Right atrium auricular region (tissue), 2 donors: ENCODE measurements around the gene FGF18. TPM values are rescaled to one million over a fixed set of nuclear protein-coding genes. Genes with fewer than 3 reads are reported as not detected.
A peak's percentile ranks its signal among the peaks of the same experiment; 100 is the strongest.

ENCODE experiments used
- DNase-seq: peaks from one replicate; pipeline ENCODE4 v3.0.0-alpha.2; 2019; ENCODE audit warnings: low spot score
- H3K27ac ChIP-seq, 2 donors: fragments of 200-600 bp; sonication (generic); 1 replicate in 1 of 2; 2 replicates in 1 of 2; pipeline ENCODE4 v1.5.1; 2016 to 2019
- H3K27me3 ChIP-seq, 2 donors: fragments of 200-600 bp; sonication (generic); one replicate each; pipeline versions ENCODE4 v1.5.1 to v1.6.0; 2017 to 2019
- H3K36me3 ChIP-seq: fragments of 200-600 bp; sonication (generic); one replicate; pipeline ENCODE4 v1.5.1; 2016
- H3K4me1 ChIP-seq, 2 donors: fragments of 200-600 bp; sonication (generic); one replicate each; pipeline versions ENCODE4 v1.5.1 to v1.6.0; 2017 to 2019
- H3K4me3 ChIP-seq, 2 donors: fragments of 200-600 bp; sonication (generic); 1 replicate in 1 of 2; 2 replicates in 1 of 2; pipeline ENCODE4 v1.5.1; 2017 to 2019; ENCODE audit warnings: mild to moderate bottlenecking in 1 of 2, moderate library complexity in 1 of 2
- H3K9me3 ChIP-seq, 2 donors: fragments of 200-600 bp; sonication (generic); one replicate each; pipeline ENCODE4 v1.5.1; 2019
- total RNA-seq, 2 donors: library from RNA; depleted of rRNA; stranded (reverse); fragments of >200 nt; gene quantifications; one replicate each; pipeline ENCODE4 v1.1.0, GENCODE V29; 2016
- TF ChIP-seq, protein P1 (sequence below), 2 donors: fragments of 200-600 bp; sonication (generic); IDR thresholded peaks; one replicate each; pipeline ENCODE4 v1.5.1; 2019; ENCODE audit warnings: antibody characterized with exemption in 2 of 2

Gene FGF18
- total RNA-seq, 2 donors from 2014 or later, result 2.2 to 2.7 TPM

DNA sequence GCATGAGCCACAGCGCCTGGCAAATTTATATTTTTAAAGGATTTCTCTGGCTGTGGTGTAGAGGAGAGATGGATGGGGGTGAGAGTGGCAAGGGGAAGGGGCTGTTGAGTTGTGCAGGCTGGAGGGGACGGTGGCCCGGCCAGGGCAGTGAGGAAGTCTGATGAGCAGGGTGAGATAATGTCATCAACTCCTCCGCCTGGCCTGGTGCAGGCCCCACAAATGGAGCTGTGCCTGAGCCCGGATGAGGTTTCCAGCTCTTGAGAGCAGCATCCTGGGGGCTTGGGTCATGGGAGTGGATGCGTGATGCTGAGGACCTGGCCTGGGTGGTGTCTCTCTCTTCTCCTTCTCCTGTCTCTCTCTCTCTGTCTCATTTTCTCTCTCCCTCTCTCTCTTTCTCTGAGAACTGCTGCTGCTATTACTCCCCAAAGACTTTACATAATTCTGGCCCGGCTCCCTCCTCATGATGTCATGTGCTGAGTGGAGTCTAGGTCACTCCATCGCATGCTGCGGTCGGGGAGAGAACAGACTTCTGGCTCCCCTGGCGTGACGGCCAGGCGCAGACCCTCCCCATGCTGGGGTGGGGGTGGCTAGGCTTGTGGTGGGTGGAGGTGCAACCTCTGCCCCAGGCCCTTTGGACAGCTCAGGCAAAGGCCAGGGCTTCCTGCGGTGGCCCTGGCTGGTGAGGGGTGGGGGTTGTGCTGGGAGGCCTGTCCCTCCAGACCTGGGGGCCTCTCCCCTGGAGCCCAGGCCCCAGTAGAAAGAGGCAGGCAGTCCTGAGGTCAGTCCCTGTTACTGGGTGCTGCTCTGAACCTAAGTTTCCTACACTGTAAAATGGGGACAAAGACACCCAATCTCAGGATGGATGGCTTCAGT, 26.4 kb downstream of the FGF18 start:
- H3K9me3 ChIP-seq, result no peaks in the 10 kb centered on the region
- peaks cover 0 to 26% of the 10 kb centered on the region in 2 donors for H3K4me1 ChIP-seq
- no peak overlapping the region for H3K4me3 ChIP-seq
- H3K27ac ChIP-seq, result peak overlapping the region in 1 of 2 donors; percentile 34
- H3K27me3 ChIP-seq, result no peaks in the 10 kb centered on the region
- H3K36me3 ChIP-seq, result no peaks in the 10 kb centered on the region
- DNase-seq, result peak; percentile 77
- TF ChIP-seq, protein P1, sequence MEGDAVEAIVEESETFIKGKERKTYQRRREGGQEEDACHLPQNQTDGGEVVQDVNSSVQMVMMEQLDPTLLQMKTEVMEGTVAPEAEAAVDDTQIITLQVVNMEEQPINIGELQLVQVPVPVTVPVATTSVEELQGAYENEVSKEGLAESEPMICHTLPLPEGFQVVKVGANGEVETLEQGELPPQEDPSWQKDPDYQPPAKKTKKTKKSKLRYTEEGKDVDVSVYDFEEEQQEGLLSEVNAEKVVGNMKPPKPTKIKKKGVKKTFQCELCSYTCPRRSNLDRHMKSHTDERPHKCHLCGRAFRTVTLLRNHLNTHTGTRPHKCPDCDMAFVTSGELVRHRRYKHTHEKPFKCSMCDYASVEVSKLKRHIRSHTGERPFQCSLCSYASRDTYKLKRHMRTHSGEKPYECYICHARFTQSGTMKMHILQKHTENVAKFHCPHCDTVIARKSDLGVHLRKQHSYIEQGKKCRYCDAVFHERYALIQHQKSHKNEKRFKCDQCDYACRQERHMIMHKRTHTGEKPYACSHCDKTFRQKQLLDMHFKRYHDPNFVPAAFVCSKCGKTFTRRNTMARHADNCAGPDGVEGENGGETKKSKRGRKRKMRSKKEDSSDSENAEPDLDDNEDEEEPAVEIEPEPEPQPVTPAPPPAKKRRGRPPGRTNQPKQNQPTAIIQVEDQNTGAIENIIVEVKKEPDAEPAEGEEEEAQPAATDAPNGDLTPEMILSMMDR (IDR thresholded peaks at IDR 0.05), result no peak

DNA sequence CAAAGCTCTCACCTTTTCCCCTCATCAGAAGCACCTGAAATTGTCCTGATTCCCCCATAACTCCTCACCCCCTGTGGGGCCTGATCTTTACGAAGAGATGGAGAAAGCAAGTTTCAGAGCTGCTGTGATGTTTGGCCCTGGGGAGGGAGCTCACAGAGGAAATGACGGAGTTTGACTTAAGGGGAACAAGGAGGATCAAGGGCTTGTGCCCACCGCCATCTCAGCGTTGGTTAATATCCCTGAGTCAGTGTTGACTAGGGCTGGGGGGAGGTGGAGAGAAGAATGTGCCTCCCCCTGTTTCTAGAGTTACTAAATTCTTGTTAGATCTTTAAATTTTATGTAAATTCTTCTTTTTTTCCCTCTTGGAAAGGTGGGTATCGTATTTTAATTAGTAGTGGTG, 27.8 kb downstream of the FGF18 start:
- Histone ChIP-seq H3K27me3 (no peaks in the 10 kb centered on the region), H3K36me3 (no peaks in the 10 kb centered on the region), H3K4me1 (peaks cover 0 to 20% of the 10 kb centered on the region in 2 donors), H3K27ac (no peak overlapping the region), H3K9me3 (no peaks in the 10 kb centered on the region), H3K4me3 (no peak overlapping the region)
- DNase-seq, result no peak
- TF ChIP-seq, protein P1 (IDR thresholded peaks at IDR 0.05), result no peak

DNA sequence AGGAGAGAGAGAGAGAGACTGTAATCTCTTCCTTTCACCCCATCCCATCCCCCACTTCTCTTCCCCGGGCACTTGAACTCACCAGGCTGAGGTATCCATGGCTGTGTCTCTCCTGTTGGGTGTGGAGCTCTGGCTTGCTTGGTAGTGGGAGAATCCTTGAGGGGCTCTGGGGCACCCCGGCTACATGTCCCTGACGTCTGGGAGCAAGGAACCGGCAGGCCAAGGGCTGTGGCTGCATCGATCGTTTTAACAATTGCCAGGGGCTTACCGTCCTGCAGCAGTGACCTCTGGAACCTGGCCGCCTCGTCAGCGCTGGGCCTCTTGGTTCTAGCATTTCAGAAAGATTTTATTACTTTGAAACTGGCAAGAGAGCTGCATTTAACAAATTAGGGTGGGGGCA, 30.0 kb downstream of the FGF18 start:
- Histone ChIP-seq H3K36me3 (no peaks in the 10 kb centered on the region), H3K27me3 (no peaks in the 10 kb centered on the region), H3K4me3 (no peak overlapping the region), H3K4me1 (peaks cover 0 to 16% of the 10 kb centered on the region in 2 donors), H3K9me3 (no peaks in the 10 kb centered on the region), H3K27ac (no peak overlapping the region)
- TF ChIP-seq, protein P1 (IDR thresholded peaks at IDR 0.05), result no peak
- no peak for DNase-seq

DNA sequence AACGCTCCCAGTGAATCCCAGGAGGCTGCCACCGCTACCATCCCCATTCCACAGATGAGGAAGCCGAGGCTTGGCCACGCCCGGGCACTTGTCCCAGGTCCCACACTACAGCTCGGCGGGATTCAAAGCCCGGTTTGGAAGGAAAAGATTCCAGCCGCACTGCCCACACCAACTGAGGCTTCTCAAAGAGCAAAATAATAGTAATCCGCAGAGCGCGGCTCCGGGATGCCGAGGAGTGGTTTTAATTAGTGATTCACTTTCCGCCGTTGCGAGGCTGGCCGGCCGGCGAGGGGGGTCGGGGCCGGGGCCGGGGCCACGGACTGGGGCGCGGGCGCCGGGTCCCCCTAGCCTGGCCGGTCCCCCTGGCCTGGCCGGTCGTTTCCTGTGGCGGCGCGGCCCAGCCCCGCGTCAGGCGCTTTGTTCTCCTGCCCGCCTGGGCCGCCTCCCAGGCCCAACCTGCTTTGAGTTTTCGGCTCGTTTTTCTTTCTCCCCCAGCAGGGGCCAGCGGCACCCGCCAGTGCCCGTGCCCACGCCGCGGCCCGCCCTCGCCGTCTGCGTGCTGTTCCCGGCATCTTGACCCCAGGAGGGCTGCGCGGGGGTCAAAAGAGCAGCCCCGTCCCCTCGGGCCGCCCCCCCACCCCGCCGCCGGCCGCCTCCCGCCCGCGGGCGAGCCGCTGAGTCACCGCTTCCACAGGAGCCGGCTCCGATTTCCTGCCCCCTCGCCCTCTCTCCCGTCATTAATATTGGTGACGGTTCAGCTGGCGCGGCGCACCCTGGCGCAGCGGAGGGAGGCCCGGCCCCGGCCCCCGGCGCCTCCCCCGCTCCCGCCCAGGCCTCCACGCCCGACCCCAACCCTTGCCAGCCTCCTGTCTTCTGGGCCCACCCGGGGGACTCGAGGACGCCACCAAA, 31.2 kb downstream of the FGF18 start:
- peak overlapping the region; percentile 29 to 52 for H3K4me3 ChIP-seq
- H3K27ac ChIP-seq, result peak overlapping the region; percentile 79 to 84
- H3K4me1 ChIP-seq, result peaks cover 0 to 13% of the 10 kb centered on the region in 2 donors
- DNase-seq, result peak; percentile 70
- H3K9me3 ChIP-seq, result no peaks in the 10 kb centered on the region
- H3K27me3 ChIP-seq, result no peaks in the 10 kb centered on the region
- H3K36me3 ChIP-seq, result no peaks in the 10 kb centered on the region
- TF ChIP-seq, protein P1 (IDR thresholded peaks at IDR 0.05), result no peak

DNA sequence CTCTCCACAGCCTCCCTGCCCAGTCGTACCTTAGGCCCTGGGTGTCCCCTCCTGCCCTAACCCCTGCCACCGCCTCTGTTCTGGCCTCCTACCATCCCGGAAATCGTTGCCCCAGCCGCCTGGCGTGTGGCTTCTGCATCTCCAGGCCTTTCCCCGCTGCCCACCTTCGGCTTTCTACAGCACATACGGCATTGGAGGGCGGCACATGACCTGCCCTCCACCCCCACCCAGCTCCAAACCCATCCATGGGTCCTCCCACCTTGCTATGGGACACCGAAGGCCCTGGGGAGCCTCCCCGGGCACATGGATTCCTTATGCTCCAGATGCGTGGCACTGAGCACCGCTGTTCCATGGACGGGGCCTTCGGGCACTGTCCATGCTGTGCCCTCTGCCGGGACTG, 32.0 kb downstream of the FGF18 start:
- Histone ChIP-seq H3K4me3 (peak overlapping the region in 1 of 2 donors; percentile 52), H3K4me1 (peaks cover 0 to 6% of the 10 kb centered on the region in 2 donors), H3K36me3 (no peaks in the 10 kb centered on the region), H3K27me3 (no peaks in the 10 kb centered on the region), H3K27ac (peak overlapping the region; percentile 79 to 84), H3K9me3 (no peaks in the 10 kb centered on the region)
- TF ChIP-seq, protein P1 (IDR thresholded peaks at IDR 0.05), result no peak
- no peak for DNase-seq
